Stimulated activated CD8-positive, alpha-beta memory T cell treated with anti-CD3 and anti-CD28 coated beads, Interleukin-15, amount 100 ng/mL, for 48 hours (primary cell): ENCODE results near the gene AMZ1.
"Not testable (repeated sequence)": the region's sequence is repeated elsewhere in the genome, so short reads cannot be mapped to it uniquely, and the experiment has no call there.

Experiments
- DNase-seq, 2 donors: peaks; one replicate each; pipeline ENCODE4 v3.0.0-alpha.2; 2020; ENCODE audit warnings: low read depth in 2 of 2

Gene AMZ1

DNA sequence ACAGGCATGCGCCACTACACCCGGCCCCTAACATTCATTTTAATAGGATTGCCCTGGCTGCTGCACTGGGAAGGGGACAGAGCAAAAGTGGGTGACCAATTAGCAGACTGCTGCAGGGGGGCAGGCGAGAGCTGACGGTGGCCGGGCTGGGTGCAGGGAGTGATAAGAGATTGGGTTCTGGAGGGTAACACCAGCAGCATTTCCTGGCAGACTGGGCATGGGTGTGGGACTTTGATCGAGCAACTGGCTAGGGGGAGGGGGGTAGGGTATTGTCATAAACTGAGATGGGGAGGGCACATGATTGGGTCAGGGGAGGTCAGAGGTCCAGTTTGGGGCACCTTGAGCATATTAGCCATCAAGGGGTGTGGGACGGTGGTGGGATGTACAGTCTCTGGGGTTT, 20.2 kb upstream of the AMZ1 start:
- no peak for DNase-seq

DNA sequence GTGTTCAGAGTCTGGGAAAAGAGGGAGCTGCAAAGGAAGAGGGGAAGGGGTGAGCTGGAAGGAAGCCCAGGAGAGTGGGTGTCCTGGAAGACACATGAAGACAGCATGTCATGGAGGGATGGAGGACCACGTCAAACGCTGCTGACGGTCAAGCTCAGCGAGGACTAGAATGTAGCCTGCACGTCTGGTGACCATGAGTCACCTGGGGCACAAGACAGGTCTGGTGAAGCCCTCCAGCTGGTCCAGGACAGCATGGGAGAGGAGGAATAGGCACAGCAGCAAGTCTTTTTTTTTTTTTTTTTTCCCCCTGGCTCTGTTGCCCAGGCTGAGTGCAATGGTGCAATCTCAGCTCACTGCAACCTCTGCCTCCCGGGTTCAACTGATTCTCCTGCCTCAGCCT, 19.6 kb upstream of the AMZ1 start:
- no peak for DNase-seq

GRCh38 chr7:2670171-2670570, 17.8 kb upstream of the AMZ1 start:
- no peak for DNase-seq

DNA sequence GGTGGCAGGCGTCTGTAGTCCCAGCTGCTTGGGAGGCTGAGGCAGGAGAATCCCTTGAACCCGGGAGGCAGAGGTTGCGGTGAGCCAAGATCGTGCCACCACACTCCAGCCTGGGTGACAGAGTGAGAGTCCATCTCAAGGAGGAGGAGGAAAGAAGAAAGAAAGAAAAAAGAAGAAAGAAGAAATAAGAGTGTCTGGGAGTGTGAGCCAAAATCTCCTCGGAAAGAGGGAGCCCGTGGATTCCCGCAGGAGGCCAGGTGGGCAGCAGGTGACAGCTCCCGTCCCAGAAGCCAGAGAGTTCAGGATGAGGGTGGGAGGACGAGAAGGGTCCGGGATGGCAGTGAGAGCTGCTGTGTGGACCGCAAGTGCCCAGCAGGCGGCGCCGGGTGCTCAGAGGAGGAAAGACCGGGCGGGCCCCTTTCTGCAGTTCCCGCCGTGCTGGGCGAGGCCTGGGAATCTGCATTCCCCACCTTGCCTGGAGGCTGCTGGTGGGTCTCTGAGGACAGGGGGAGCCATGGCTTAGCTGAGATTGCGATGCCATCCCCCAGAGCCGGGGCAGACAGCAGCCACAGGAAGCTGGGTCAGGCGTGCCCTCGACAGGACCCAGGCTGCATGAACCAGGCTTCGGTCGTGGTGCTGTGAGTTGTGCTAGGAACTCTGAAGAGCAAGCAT, 17.1 kb upstream of the AMZ1 start:
- DNase-seq = peak; percentile 50 to 54

- not testable (repeated sequence) for DNase-seq
Measured at GRCh38 chr7:2673214-2673613, 14.8 kb upstream of the AMZ1 start.

DNA sequence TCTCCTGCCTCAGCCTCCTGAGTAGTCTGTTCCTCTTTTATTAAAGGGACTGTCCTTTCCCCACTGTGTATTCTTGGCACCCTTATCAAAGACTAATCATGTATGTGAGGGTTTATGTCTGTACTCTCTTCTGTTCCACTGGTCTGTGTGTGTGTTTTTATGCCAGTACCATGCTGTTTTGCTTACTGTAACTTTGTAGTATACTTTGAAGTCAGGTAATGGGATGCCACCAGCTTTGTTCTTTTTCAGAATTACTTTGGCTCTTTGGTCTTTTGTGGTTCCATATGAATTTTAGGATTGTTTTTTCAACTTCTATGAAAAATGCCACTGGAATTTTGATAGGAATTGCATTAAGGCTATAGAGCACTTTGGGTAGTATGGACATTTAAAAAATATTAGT, 14.1 kb upstream of the AMZ1 start:
- no peak for DNase-seq

DNA sequence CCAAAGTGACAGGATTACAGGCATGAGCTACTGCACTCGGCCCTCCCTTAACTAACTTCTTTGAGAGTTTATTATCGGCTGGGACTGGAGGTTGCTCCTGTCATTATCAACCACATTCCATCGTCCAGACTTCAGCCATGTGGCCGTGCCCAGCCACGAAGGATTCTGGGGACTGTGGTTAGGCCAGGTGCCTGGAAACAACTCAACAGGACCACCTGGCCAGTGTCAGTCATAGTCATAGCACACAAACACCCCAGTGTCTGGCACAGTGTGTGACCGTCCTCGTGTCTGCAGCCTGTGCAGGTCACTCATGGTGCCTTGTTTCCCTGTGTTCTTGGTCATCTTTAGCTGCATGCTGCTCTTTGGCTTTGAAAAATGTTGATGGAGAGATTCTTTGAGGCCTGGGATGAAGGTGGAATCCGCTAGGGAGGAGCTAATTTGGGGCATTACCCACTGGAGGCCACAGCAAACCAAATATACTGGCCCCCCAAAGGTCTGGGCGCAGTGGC, 12.7 kb upstream of the AMZ1 start:
- no peak for DNase-seq

DNA sequence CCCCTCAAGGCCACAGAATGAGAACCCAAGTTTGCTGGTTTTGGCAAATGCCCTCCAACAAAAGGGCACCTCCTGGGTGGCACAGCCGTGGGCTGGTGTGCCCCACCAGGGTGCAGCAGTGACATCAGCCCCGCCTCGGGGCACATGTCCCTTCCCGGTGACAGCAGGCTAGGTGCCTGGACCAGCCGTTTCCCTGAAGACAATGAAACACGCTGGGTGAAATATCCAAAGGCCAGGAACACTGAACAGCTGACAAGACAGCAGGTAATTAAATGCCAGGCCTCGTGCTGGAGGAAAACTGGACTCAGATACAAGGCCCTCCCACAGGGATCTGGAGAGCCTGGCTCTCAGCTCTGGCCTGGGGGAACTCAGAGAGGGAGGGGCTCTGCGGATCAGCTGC, 11.4 kb upstream of the AMZ1 start:
- not testable (repeated sequence) for DNase-seq

GRCh38 chr7:2678454-2678853, 9.5 kb upstream of the AMZ1 start:
- not testable (repeated sequence) for DNase-seq

DNA sequence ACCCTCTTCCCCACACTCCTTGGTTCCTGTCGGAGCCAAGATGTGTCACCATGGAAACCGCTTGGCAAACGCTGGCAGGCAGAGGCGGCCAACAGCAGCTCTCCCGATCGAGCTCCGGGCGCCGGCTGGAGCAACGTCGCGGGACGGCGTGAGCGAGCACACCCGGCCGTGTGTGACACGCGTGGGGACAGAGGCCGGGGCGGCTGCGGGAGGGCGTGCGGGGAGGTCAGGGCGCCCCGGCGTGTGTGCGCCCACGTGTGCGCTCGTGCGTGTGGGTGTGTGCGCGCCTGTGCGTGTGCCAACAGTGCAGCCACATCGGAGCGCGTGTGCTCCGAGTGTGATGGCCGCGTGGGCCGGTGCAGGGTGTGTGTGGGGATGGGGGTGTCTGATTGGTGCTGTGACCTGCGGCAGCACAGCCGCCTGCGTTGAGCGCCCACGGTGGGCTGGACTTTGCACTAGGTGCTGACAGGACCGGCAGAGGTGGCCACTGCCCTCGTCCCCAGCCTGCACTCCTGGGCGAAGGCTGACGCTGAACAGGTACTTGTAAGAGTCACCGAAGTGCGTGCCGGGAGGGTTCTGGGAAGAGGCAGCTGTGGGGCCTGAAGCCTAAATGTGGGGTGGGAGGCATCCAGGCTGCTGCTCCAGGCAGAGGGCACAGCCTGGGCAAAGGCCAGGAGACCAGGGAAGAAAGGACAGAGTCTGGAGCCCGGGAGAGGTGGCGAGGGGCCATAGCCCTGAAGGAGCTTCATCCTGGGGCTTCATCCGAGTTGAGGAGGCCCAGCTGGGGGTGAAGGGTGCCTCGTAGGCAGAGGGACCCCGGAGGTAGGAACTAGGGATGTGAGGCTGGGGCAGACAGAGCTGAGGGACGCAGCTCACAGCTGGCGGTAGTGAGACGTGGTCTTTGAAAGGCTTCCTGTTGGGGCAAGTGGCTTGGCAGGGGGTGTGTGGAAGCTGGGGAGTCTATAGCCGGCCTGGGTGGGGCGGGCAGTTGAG, 8.6 kb upstream of the AMZ1 start:
- not testable (repeated sequence) for DNase-seq

DNA sequence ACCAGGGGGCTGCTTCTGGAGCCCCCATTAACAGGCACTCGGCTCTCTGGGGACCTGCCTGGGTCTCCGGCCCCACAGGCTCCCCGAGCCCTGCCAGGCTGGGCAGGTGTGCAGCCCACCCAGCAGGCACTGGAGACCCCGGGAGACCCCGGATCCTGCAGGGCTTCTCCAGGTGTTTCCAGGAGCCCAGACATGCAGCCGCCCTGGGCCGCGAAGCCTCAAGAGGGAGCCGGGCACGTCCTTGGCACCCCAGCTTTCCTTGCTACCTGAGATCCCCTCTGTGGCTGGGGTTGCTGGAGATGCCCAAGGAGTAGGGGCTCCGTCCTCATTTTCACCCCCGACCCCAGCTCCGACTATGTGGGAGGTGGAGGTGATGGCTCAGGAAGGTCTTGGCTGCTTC, 7.7 kb upstream of the AMZ1 start:
- DNase-seq = no peak

- peak; percentile 13 to 35 for DNase-seq
Measured at GRCh38 chr7:2680792-2681490, 7.1 kb upstream of the AMZ1 start.

DNA sequence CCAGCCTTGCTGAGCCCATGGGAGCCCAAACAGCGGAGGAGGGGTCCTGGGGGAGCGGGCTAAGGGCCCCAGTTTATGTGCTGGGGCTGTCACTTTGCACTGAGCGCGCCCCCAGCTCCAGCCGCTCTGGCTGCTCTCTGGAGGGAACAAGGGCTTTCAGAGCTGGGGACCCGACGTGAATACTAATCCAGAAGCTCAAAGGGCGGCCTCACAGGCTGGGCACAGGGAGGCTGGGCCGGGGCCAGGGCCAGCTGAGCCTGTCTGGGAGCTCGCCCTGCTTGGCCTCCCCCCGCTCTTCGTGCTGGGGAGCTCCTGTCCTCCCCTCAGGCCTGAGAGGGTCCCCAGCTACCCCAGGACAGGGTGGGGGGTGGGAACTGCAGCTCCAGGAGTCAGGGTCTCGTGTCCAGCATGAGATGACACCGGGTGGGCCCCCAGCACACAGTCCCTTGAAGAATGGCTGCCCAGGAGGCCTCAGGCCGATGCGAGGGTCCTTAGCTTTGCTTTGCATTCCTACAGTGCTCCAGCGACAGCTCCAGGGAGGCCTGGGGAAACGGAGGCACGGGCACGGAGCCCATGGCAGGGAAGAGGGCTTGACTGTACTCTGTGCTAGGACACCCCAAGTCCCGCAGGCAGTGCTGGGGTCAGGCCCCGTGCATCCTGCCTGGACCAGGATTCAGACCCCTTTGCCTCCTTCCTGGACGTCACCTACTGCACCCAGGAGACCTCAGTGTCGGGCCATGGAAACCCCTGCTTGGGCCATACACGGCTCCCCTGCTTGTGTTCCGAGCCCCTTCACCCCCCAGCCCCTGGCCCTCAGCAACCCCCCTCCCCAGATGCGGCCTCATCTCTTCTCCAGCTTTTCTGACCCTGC, 5.8 kb upstream of the AMZ1 start:
- DNase-seq = no peak

DNA sequence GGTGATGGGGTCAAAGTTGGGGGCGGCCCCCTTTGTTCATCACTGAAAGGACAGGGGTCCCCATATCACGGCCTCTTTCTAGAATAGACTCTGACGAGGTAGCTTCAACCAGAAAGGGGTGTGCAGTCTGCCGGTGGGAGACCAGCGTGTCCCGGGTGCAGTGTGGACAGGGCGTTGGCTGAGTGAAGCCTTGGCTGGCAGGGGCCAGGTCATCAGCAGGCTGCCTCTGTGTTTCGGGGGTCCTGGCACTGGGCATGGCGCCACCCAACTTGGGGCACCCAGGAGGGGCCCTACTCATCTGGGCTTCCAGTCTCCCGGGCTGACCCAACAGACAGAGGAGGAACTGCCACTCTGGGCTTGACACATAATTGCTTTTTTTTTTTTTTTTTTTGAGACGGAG, 3.5 kb upstream of the AMZ1 start:
- DNase-seq = no peak

- DNase-seq = no peak
Measured at GRCh38 chr7:2686101-2686500, 1.9 kb upstream of the AMZ1 start.

- DNase-seq = no peak
Measured at GRCh38 chr7:2687338-2687869, 598 bp upstream of the AMZ1 start.

DNA sequence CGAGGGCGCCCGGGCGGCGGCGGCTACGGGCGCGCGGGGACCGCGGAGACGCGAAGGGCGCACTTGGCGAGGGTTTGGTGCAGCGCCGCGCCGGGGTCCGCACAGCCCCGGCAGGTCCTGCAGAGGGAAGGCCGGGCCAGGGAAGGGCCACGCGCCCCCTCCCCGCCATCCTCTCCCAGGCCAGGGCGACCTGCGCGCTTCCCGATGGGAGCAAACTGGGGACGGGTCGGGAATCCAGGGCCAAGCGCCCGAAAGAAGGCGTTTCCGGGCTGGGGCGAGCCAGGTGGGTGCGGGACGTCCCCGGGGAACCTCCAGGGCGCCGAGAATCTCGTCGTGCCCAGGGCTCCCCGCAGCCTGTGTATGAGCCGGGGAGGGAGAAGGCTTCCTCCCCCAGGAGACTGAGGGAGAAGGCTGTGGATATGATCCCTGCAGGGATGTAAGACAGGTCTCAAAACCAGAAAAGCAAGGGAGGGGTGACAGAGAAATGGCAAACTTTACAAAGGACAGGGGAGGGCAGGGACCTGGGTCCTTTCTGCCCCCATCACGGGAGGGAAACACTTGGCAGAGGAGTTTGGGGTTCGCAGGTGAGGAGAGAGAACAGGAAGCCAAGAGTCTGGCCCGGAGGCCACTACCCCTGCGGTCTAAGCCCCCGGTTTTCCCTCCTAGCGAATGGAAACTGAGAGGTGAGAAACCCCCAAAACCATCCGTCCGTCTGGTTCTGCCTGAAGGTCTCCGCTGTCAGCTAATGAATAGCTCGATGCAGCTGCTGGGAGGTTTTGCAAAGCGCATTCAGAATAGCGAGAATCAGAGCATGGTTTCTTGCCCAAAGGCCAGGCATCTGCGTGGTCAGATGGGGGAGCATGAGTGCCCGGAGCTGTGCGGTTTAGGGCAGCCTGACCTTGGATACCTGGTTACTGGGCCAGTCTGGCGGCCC, 674 bp downstream of the AMZ1 start:
- no peak for DNase-seq

DNA sequence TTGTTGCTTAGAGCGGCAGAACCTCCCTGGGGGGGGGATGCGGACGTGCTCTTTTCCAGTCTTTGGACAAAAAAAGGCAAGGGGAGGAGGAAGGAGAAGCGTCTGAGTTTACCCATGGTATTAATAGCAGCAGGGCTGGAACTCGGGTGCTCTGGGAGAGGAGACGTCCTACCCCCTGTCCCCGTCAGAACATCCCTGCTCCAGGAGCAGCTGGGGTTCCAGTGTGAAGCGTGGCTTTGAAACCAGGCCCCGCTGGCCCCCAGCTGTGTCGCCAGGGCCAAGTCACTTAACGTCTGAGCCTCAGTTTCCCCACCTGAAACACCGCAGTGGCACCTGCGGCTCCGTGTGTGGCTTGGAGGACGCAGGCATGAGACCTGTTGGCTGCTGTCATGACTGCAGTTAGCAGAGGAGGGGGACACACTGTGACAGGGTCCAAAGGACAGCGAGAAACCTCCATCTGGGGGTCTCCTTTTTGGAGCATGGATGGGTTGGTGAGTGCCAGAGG, 1.4 kb downstream of the AMZ1 start:
- no peak for DNase-seq

DNA sequence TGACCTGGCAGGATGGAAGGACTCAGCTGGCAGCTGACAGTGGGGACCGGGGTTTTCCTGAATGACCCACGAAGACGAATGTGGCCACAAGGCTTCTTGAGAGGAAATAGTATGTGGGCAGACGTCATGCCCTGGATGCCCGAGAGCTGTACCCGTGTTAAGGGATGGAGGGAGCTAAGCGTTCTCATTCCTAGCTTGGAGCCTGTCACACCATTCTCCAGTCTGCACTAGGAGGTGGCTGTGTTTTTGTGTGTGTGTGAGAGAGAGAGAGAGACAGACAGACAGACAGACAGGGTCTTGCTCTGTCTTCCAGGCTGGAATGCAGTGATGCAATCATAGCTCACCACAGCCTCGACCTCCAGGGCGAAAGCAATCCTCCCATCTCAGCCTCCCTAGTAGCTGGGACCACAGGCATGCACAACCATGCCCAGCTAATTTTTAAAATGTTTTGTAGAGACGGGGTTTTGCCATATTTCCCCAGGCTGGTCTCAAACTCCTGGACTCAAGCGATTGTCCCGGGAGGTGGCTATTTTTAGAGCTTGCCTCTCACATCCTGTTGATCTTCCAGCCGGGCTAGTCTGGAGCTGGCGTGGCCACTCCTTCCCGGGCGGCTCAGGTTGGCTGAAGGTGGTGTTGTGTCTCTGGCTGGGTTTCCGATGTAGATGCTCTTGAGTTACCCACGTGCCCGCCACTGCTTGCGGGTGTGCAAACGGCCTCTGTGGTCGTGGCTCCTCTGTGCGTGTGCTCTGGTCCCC, 2.1 kb downstream of the AMZ1 start:
- no peak for DNase-seq
